HepG2 (cell line): ENCODE measurements around the gene NMU.
"Not testable (repeated sequence)": the region's sequence is repeated elsewhere in the genome, so short reads cannot be mapped to it uniquely, and the experiment has no call there.

Experiments used
- ELK4 ChIP-seq: sonication (generic); formaldehyde crosslinking; IDR thresholded peaks from 2 replicates; pipeline ENCODE4 v1.9.0; 2021; ENCODE audit warnings: missing genetic modification reagents, borderline replicate concordance
- FIP1L1 ChIP-seq: fragments of 200-400 bp; formaldehyde crosslinking; IDR thresholded peaks from 2 replicates; pipeline ENCODE4 v1.6.1; 2018; ENCODE audit warnings: low read depth, mild to moderate bottlenecking, low read length, moderate library complexity, borderline replicate concordance; ENCODE audit not compliant: insufficient read depth
- NFE2L2 ChIP-seq: fragments of 150-350 bp; IDR thresholded peaks from 2 replicates; pipeline ENCODE4 v1.6.1; 2014; ENCODE audit warnings: low read length

- not testable (repeated sequence) for TF ChIP-seq ELK4 (CRISPR knock-in tag); FIP1L1; NFE2L2
Measured at GRCh38 chr4:55682797-55683196, 46.7 kb upstream of the NMU start.
